Smooth muscle cell (in vitro differentiated cells): ENCODE data around the gene FNDC8. TPM values are rescaled to one million over a fixed set of nuclear protein-coding genes. Genes with fewer than 3 reads are reported as not detected.
"Not testable (repeated sequence)": the region's sequence is repeated elsewhere in the genome, so short reads cannot be mapped to it uniquely, and the experiment has no call there.

Source experiments
- DNase-seq: peaks from one replicate; lab custom pipeline; 2025; ENCODE audit not compliant: unreplicated experiment; lab: John Stamatoyannopoulos, UW
- H2AFZ ChIP-seq: fragments of 200-600 bp; sonication (generic); 2 replicates; pipeline ENCODE4 v1.6.0; 2016; ENCODE audit warnings: antibody characterized with exemption, low read depth, mild to moderate bottlenecking
- H3F3A ChIP-seq: fragments of 200-600 bp; sonication (generic); 2 replicates; pipeline ENCODE4 v1.6.0; 2017; ENCODE audit warnings: antibody characterized with exemption, low read depth
- H3K27ac ChIP-seq: fragments of 200-600 bp; sonication (generic); 2 replicates; pipeline ENCODE4 v1.5.1; 2016; ENCODE audit warnings: low read depth, mild to moderate bottlenecking
- H3K27me3 ChIP-seq: fragments of 200-600 bp; sonication (generic); 2 replicates; pipeline ENCODE4 v1.6.1; 2016; ENCODE audit warnings: low read depth, mild to moderate bottlenecking
- H3K36me3 ChIP-seq: fragments of 200-600 bp; sonication (generic); 2 replicates; pipeline ENCODE4 v1.5.1; 2016; ENCODE audit warnings: low read depth
- H3K4me1 ChIP-seq: fragments of 200-600 bp; sonication (generic); 2 replicates; pipeline ENCODE4 v1.5.1; 2016; ENCODE audit warnings: low read depth
- H3K4me2 ChIP-seq: fragments of 200-600 bp; sonication (generic); 2 replicates; pipeline ENCODE4 v1.6.0; 2016; ENCODE audit warnings: mild to moderate bottlenecking
- H3K4me3 ChIP-seq: fragments of 200-600 bp; sonication (generic); 2 replicates; pipeline ENCODE4 v1.5.1; 2016; ENCODE audit warnings: mild to moderate bottlenecking
- H3K79me2 ChIP-seq: fragments of 200-600 bp; sonication (generic); 2 replicates; pipeline ENCODE4 v1.6.0; 2016; ENCODE audit warnings: low read depth, mild to moderate bottlenecking
- H3K9ac ChIP-seq: fragments of 200-600 bp; sonication (generic); 2 replicates; pipeline ENCODE4 v1.6.0; 2016; ENCODE audit warnings: low read depth
- H3K9me3 ChIP-seq: fragments of 200-600 bp; sonication (generic); replicated peaks from 2 replicates; pipeline ENCODE4 v1.5.1; 2016; ENCODE audit warnings: low read depth
- H4K20me1 ChIP-seq: fragments of 200-600 bp; sonication (generic); 2 replicates; pipeline ENCODE4 v1.6.0; 2016; ENCODE audit warnings: low read depth
- CTCF ChIP-seq: fragments of 200-600 bp; sonication (generic); IDR thresholded peaks from 2 replicates; pipeline ENCODE4 v1.5.1; 2017; ENCODE audit warnings: borderline replicate concordance, mild to moderate bottlenecking, antibody characterized with exemption; ENCODE audit not compliant: insufficient read depth, poor library complexity, severe bottlenecking
- WGBS: methylation state at CpG from one replicate; pipeline ENCODE4 v1.1.7; 2016; ENCODE audit warnings: low lambda C conversion rate; 5-methylcytosine and 5-hydroxymethylcytosine counted together
- polyA plus RNA-seq: library from polyadenylated mRNA; unstranded; fragments of >200 nt; fragmentation: Nextera tagmentation; extraction: Ambion mirVana; gene quantifications from 2 replicates; pipeline ENCODE4 v1.2.1, GENCODE V29; 2016
- total RNA-seq: library from RNA; depleted of rRNA; stranded (reverse); fragments of >200 nt; gene quantifications from 2 replicates; pipeline ENCODE4 v1.2.3, GENCODE V29; 2014

The FNDC8 gene
- total and polyA plus RNA-seq, 2 experiments from 2014 or later = not detected

- H3K79me2 ChIP-seq = peaks cover 25% of the 10 kb centered on the region
- no peaks in the 10 kb centered on the region for H3F3A ChIP-seq
- peak overlapping the region; percentile 87 for H3K4me2 ChIP-seq
- H3K9me3 ChIP-seq = no peaks in the 10 kb centered on the region
- WGBS = 39% methylated on average over 21 of the region's 22 CpGs
- H4K20me1 ChIP-seq = no peaks in the 10 kb centered on the region
- no peaks in the 10 kb centered on the region for H3K36me3 ChIP-seq
- no peak for DNase-seq
- H3K27ac ChIP-seq = peak overlapping the region; percentile 51
- H3K4me1 ChIP-seq = peaks cover 5% of the 10 kb centered on the region
- no peaks in the 10 kb centered on the region for H3K27me3 ChIP-seq
- H2AFZ ChIP-seq = peak overlapping the region; percentile 83
- H3K9ac ChIP-seq = no peak overlapping the region
- H3K4me3 ChIP-seq = peak overlapping the region; percentile 95
- TF ChIP-seq CTCF = no peak
Measured at GRCh38 chr17:35089586-35090296, 31.7 kb upstream of the FNDC8 start.

- H2AFZ ChIP-seq, H4K20me1 ChIP-seq, H3K9ac ChIP-seq, H3F3A ChIP-seq, H3K27me3 ChIP-seq, H3K4me3 ChIP-seq, H3K9me3 ChIP-seq, DNase-seq, H3K36me3 ChIP-seq, H3K4me1 ChIP-seq, H3K27ac ChIP-seq, H3K4me2 ChIP-seq: not testable (repeated sequence)
- WGBS = 96% methylated on average over 11 of the region's 11 CpGs
- peaks cover 24% of the 10 kb centered on the region for H3K79me2 ChIP-seq
Measured at GRCh38 chr17:35090707-35091106, 30.7 kb upstream of the FNDC8 start.

- Histone ChIP-seq H4K20me1 (no peaks in the 10 kb centered on the region), H3K4me2 (no peak overlapping the region), H3K27ac (no peak overlapping the region), H3K9me3 (no peaks in the 10 kb centered on the region), H3K36me3 (no peaks in the 10 kb centered on the region), H3F3A (no peaks in the 10 kb centered on the region), H3K27me3 (no peaks in the 10 kb centered on the region), H3K4me1 (no peaks in the 10 kb centered on the region), H3K79me2 (no peaks in the 10 kb centered on the region), H3K4me3 (no peak overlapping the region), H3K9ac (no peak overlapping the region), H2AFZ (no peak overlapping the region)
- DNase-seq = no peak
- TF ChIP-seq CTCF = no peak
- WGBS = 79% methylated on average over 2 of the region's 2 CpGs
Measured at GRCh38 chr17:35094902-35095301, 26.5 kb upstream of the FNDC8 start.

GRCh38 chr17:35095741-35096140 is 25.7 kb upstream of the FNDC8 start:
- Histone ChIP-seq H3K9me3 (no peaks in the 10 kb centered on the region), H3K9ac (no peak overlapping the region), H2AFZ (no peak overlapping the region), H3K4me1 (no peaks in the 10 kb centered on the region), H3K36me3 (no peaks in the 10 kb centered on the region), H3K27ac (no peak overlapping the region), H3K4me2 (no peak overlapping the region), H3K27me3 (no peaks in the 10 kb centered on the region), H3F3A (no peaks in the 10 kb centered on the region), H3K79me2 (no peaks in the 10 kb centered on the region), H3K4me3 (no peak overlapping the region), H4K20me1 (no peaks in the 10 kb centered on the region)
- WGBS = 100% methylated on average over 1 of the region's 1 CpG
- no peak for DNase-seq
- TF ChIP-seq CTCF = no peak
